Fibroblast of peridontal ligament (primary cell): ENCODE results near the gene DIAPH2.

ENCODE experiments used
- DNase-seq: peaks from one replicate; pipeline ENCODE4 v3.0.0-alpha.2; 2010; ENCODE audit errors: extremely low read depth

The DIAPH2 gene

GRCh38 chrX:97057349-97057909, 372.8 kb downstream of the DIAPH2 start:
- DNase-seq: no peak

GRCh38 chrX:97060020-97060419, 375.4 kb downstream of the DIAPH2 start:
- DNase-seq: no peak

GRCh38 chrX:97065066-97065465, 380.4 kb downstream of the DIAPH2 start:
- no peak for DNase-seq

GRCh38 chrX:97065973-97066372, 381.3 kb downstream of the DIAPH2 start:
- no peak for DNase-seq

- DNase-seq: no peak
Measured at GRCh38 chrX:97066381-97066780, 381.7 kb downstream of the DIAPH2 start.

GRCh38 chrX:97070346-97070745, 385.7 kb downstream of the DIAPH2 start:
- DNase-seq: peak; percentile 35

GRCh38 chrX:97074400-97074799, 389.8 kb downstream of the DIAPH2 start:
- peak; percentile 77 for DNase-seq

- no peak for DNase-seq
Measured at GRCh38 chrX:97089116-97089515, 404.5 kb downstream of the DIAPH2 start.

- DNase-seq: no peak
Measured at GRCh38 chrX:97096385-97096784, 411.7 kb downstream of the DIAPH2 start.

- no peak for DNase-seq
Measured at GRCh38 chrX:97102938-97103337, 418.3 kb downstream of the DIAPH2 start.

GRCh38 chrX:97109730-97110129, 425.1 kb downstream of the DIAPH2 start:
- no peak for DNase-seq

- no peak for DNase-seq
Measured at GRCh38 chrX:97117572-97117971, 432.9 kb downstream of the DIAPH2 start.

- no peak for DNase-seq
Measured at GRCh38 chrX:97119474-97120109, 434.9 kb downstream of the DIAPH2 start.

- no peak for DNase-seq
Measured at GRCh38 chrX:97123001-97123400, 438.4 kb downstream of the DIAPH2 start.

GRCh38 chrX:97126020-97126419, 441.4 kb downstream of the DIAPH2 start:
- DNase-seq: peak; percentile 42

- DNase-seq: no peak
Measured at GRCh38 chrX:97132664-97133415, 448.2 kb downstream of the DIAPH2 start.

- DNase-seq: no peak
Measured at GRCh38 chrX:97145934-97146333, 461.3 kb downstream of the DIAPH2 start.

GRCh38 chrX:97155816-97156215, 471.2 kb downstream of the DIAPH2 start:
- no peak for DNase-seq

GRCh38 chrX:97158269-97158668, 473.6 kb downstream of the DIAPH2 start:
- no peak for DNase-seq

GRCh38 chrX:97159916-97160800, 475.5 kb downstream of the DIAPH2 start:
- no peak for DNase-seq

GRCh38 chrX:97167333-97167732, 482.7 kb downstream of the DIAPH2 start:
- no peak for DNase-seq

- DNase-seq: no peak
Measured at GRCh38 chrX:97168646-97169045, 484.0 kb downstream of the DIAPH2 start.
